Measurements from ENCODE around the gene VPS8. TPM values are rescaled to one million over a fixed set of nuclear protein-coding genes. Genes with fewer than 3 reads are reported as not detected.

The VPS8 gene
- total RNA-seq, 6 experiments from 2014 or later, result 26.8 to 34.8 (median 33.0) TPM

DNA sequence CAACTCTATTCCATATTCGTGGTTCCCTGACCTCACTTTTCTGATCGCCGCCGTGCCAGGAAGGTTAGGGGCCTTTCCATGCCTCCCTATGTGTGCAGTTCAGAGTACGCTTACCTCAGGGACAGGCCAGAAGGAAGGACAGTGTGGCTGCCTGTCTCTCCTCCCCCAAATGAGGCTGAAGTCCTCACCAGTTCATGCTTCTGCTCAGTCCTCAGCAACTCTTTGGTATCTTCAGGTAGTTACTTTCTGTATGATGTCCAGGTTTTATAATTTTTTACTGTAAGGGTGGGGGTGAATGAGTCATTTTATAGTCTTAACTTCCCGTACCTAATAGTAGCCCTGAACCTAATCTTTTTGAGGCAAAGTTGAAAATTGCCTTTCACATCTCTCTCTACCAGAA lies 98.7 kb downstream of the VPS8 start:
- DNase-seq, result no peak
- TF ChIP-seq, protein P1, sequence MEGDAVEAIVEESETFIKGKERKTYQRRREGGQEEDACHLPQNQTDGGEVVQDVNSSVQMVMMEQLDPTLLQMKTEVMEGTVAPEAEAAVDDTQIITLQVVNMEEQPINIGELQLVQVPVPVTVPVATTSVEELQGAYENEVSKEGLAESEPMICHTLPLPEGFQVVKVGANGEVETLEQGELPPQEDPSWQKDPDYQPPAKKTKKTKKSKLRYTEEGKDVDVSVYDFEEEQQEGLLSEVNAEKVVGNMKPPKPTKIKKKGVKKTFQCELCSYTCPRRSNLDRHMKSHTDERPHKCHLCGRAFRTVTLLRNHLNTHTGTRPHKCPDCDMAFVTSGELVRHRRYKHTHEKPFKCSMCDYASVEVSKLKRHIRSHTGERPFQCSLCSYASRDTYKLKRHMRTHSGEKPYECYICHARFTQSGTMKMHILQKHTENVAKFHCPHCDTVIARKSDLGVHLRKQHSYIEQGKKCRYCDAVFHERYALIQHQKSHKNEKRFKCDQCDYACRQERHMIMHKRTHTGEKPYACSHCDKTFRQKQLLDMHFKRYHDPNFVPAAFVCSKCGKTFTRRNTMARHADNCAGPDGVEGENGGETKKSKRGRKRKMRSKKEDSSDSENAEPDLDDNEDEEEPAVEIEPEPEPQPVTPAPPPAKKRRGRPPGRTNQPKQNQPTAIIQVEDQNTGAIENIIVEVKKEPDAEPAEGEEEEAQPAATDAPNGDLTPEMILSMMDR (IDR thresholded peaks at IDR 0.05), result no peak
- H3K27ac Mint-ChIP-seq, result no peak overlapping the region
- no peaks in the 10 kb centered on the region for H3K9me3 Mint-ChIP-seq
- H3K4me1 Mint-ChIP-seq (ENCODE audit: low read depth), result 0 out of 2 replicates have a peak, but pooled peaks cover 10% of the 10 kb centered on the region
- no peaks in the 10 kb centered on the region for H3K36me3 Mint-ChIP-seq (ENCODE audit: low read depth)
- no peak overlapping the region for H3K4me3 Mint-ChIP-seq
- no peaks in the 10 kb centered on the region; the same call in 1 of the 2 replicates for H3K27me3 Mint-ChIP-seq (ENCODE audit: insufficient read depth)

DNA sequence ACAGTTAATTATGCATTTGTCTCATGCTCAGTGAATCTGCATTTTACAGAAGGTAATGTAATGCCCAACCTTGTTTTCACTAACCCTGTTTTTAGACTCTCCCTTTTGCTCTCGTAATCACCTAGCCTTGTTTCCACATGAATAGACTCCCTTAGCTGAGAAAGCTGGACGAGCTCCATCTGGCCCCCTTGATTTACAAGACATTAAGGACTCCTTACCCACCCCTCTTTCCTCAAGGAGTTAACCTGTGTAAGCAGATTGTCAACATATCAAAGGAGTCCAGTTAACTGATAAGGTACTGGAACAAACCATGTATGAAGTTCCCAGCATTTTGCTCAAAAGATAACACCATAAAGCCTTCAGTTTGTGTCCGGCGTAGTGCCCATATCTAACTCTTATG lies 99.6 kb downstream of the VPS8 start:
- H3K4me3 Mint-ChIP-seq, result no peak overlapping the region

DNA sequence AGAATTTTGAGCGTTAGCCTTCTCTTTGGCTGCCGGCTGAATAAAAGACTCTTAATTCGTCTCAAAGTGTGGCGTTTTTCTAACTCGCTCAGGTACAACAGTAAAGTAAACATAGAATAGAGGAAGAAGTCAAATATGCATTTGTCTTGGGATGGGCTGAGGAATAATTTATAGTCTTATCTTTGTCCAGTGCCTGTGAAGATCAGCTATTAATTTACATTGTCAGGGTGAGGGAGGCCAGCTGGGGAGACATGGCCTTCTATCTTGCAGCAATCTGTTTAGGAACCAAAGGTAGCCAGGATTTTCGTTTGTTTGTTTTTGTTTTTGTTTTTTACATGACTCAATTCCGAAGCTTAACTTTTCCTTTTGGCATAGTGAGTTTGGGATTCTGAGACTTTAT lies 100.2 kb downstream of the VPS8 start:
- no peaks in the 10 kb centered on the region for H3K36me3 Mint-ChIP-seq (ENCODE audit: low read depth)
- H3K4me1 Mint-ChIP-seq (ENCODE audit: low read depth), result 0 out of 2 replicates have a peak, but pooled peaks cover 6% of the 10 kb centered on the region
- TF ChIP-seq, protein P1 (IDR thresholded peaks at IDR 0.05), result no peak
- no peaks in the 10 kb centered on the region for H3K9me3 Mint-ChIP-seq
- no peak for DNase-seq
- H3K27me3 Mint-ChIP-seq (ENCODE audit: insufficient read depth), result no peaks in the 10 kb centered on the region; the same call in 1 of the 2 replicates
- H3K27ac Mint-ChIP-seq, result no peak overlapping the region
- H3K4me3 Mint-ChIP-seq, result no peak overlapping the region

More for the DNA sequence above, 99.6 kb downstream of the VPS8 start:
- no peaks in the 10 kb centered on the region for H3K9me3 Mint-ChIP-seq
- 0 out of 2 replicates have a peak, but pooled peaks cover 10% of the 10 kb centered on the region for H3K4me1 Mint-ChIP-seq (ENCODE audit: low read depth)
- no peak overlapping the region for H3K27ac Mint-ChIP-seq
- no peak for DNase-seq
- no peaks in the 10 kb centered on the region; the same call in 1 of the 2 replicates for H3K27me3 Mint-ChIP-seq (ENCODE audit: insufficient read depth)
- TF ChIP-seq, protein P1 (IDR thresholded peaks at IDR 0.05), result no peak
- no peaks in the 10 kb centered on the region for H3K36me3 Mint-ChIP-seq (ENCODE audit: low read depth)

- no peaks in the 10 kb centered on the region for H3K9me3 Mint-ChIP-seq
- H3K4me3 Mint-ChIP-seq, result no peak overlapping the region
- no peaks in the 10 kb centered on the region for H3K4me1 Mint-ChIP-seq (ENCODE audit: low read depth)
- TF ChIP-seq, protein P1 (IDR thresholded peaks at IDR 0.05), result no peak
- peaks cover 6% of the 10 kb centered on the region; the same call in 1 of the 2 replicates for H3K36me3 Mint-ChIP-seq (ENCODE audit: low read depth)
- no peak overlapping the region for H3K27ac Mint-ChIP-seq
- no peaks in the 10 kb centered on the region for H3K27me3 Mint-ChIP-seq (ENCODE audit: insufficient read depth)
- DNase-seq, result no peak
These were observed 102.7 kb downstream of the VPS8 start for GRCh38 chr3:184914628-184915027.

GRCh38 chr3:184918750-184919149 lies 106.8 kb downstream of the VPS8 start:
- no peak for DNase-seq
- Mint-ChIP-seq H3K9me3 (no peaks in the 10 kb centered on the region), H3K4me1 (ENCODE audit: low read depth) (no peaks in the 10 kb centered on the region), H3K27me3 (ENCODE audit: insufficient read depth) (no peaks in the 10 kb centered on the region), H3K4me3 (no peak overlapping the region), H3K27ac (no peak overlapping the region), H3K36me3 (ENCODE audit: low read depth) (peaks cover 9% of the 10 kb centered on the region; the same call in 1 of the 2 replicates)
- TF ChIP-seq, protein P1 (IDR thresholded peaks at IDR 0.05), result no peak
